NCI-H1417 (cell line): ENCODE results near the gene KCNN4.

Experiments
- DNase-seq, 3 experiments: peaks; one replicate each; lab custom pipeline; 2025; lab: John Stamatoyannopoulos, UW

KCNN4 gene

GRCh38 chr19:43748205-43748594 is 32.6 kb downstream of the KCNN4 start:
- no peak for DNase-seq

GRCh38 chr19:43747557-43748204 is 33.1 kb downstream of the KCNN4 start:
- DNase-seq = no peak

GRCh38 chr19:43743059-43743458 is 37.7 kb downstream of the KCNN4 start:
- no peak for DNase-seq

- no peak for DNase-seq
Measured at GRCh38 chr19:43741075-43741825, 39.5 kb downstream of the KCNN4 start.

- no peak for DNase-seq
Measured at GRCh38 chr19:43739439-43740235, 41.1 kb downstream of the KCNN4 start.

GRCh38 chr19:43738780-43739211 is 42.0 kb downstream of the KCNN4 start:
- DNase-seq = no peak

GRCh38 chr19:43735957-43736356 is 44.8 kb downstream of the KCNN4 start:
- no peak for DNase-seq

- no peak for DNase-seq
Measured at GRCh38 chr19:43735013-43735412, 45.8 kb downstream of the KCNN4 start.

GRCh38 chr19:43731846-43732245 is 48.9 kb downstream of the KCNN4 start:
- no peak for DNase-seq

GRCh38 chr19:43731346-43731745 is 49.4 kb downstream of the KCNN4 start:
- DNase-seq = no peak

GRCh38 chr19:43729919-43730318 is 50.9 kb downstream of the KCNN4 start:
- no peak for DNase-seq

- DNase-seq = no peak
Measured at GRCh38 chr19:43727593-43727853, 53.2 kb downstream of the KCNN4 start.

GRCh38 chr19:43726736-43727592 is 53.8 kb downstream of the KCNN4 start:
- no peak for DNase-seq

GRCh38 chr19:43725468-43725867 is 55.3 kb downstream of the KCNN4 start:
- DNase-seq = no peak

GRCh38 chr19:43724896-43725295 is 55.9 kb downstream of the KCNN4 start:
- no peak for DNase-seq

GRCh38 chr19:43723588-43723987 is 57.2 kb downstream of the KCNN4 start:
- DNase-seq = no peak

- no peak for DNase-seq
Measured at GRCh38 chr19:43721469-43722048, 59.2 kb downstream of the KCNN4 start.

GRCh38 chr19:43720936-43721335 is 59.8 kb downstream of the KCNN4 start:
- no peak for DNase-seq

- no peak for DNase-seq
Measured at GRCh38 chr19:43719918-43720317, 60.9 kb downstream of the KCNN4 start.

- no peak for DNase-seq
Measured at GRCh38 chr19:43719378-43719868, 61.4 kb downstream of the KCNN4 start.

GRCh38 chr19:43718627-43719377 is 62.0 kb downstream of the KCNN4 start:
- no peak for DNase-seq
